IMR-90 (cell line): ENCODE measurements around the gene MRC2. TPM values are rescaled to one million over a fixed set of nuclear protein-coding genes. Genes with fewer than 3 reads are reported as not detected.

Experiments used
- ATAC-seq: fragments of 200-7000 bp; cut with Tn5 transposase; 2 replicates; pipeline ENCODE4 v1.9.1; 2020; ENCODE audit warnings: low read depth, mild to moderate bottlenecking, moderate library complexity
- BruUV-seq: library from RNA; stranded (reverse); fragments of 400-500 nt; replicated peaks from 2 replicates; lab custom pipeline; 2021; lab: Mats Ljungman, UMichigan
- CTCF ChIA-PET: fragments of 300-600 bp; formaldehyde crosslinking; extraction: SDS; loops from one replicate; lab custom pipeline; 2021; ENCODE audit warnings: antibody characterized with exemption; lab: Yijun Ruan, JAX
- POLR2A ChIA-PET: fragments of 300-600 bp; sonication (Branson Sonifier 250); formaldehyde crosslinking; loops from one replicate; lab custom pipeline; 2022; ENCODE audit warnings: antibody characterized with exemption; ENCODE audit not compliant: unreplicated experiment; lab: Charles Lee
- DNase-seq: peaks from one replicate; pipeline ENCODE4 v3.0.0; 2013
- H2AFZ ChIP-seq: replicated peaks from 2 replicates; pipeline ENCODE3; 2013; ENCODE audit warnings: low read length, mild to moderate bottlenecking; ENCODE audit not compliant: poor library complexity
- H2AK5ac ChIP-seq: 2 replicates; pipeline ENCODE4 v1.6.1; 2013; ENCODE audit warnings: low read depth, low read length, inconsistent platforms
- H2AK9ac ChIP-seq: replicated peaks from 2 replicates; pipeline ENCODE3; 2013; ENCODE audit warnings: mild to moderate bottlenecking, low read depth, low read length, moderate library complexity; ENCODE audit not compliant: poor library complexity
- H2BK120ac ChIP-seq: 2 replicates; pipeline ENCODE4 v1.6.1; 2013; ENCODE audit warnings: low read depth, low read length, inconsistent platforms
- H2BK15ac ChIP-seq: 3 replicates; pipeline ENCODE4 v1.6.1; 2013; ENCODE audit warnings: low read depth, low read length, inconsistent platforms
- H2BK20ac ChIP-seq: 2 replicates; pipeline ENCODE4 v1.6.1; 2013; ENCODE audit warnings: low read depth, mild to moderate bottlenecking, inconsistent platforms, low read length, moderate library complexity
- H2BK5ac ChIP-seq: 2 replicates; pipeline ENCODE4 v1.6.1; 2013; ENCODE audit warnings: mild to moderate bottlenecking, low read depth, low read length, inconsistent platforms; ENCODE audit not compliant: poor library complexity, severe bottlenecking
- H3K14ac ChIP-seq: replicated peaks from 2 replicates; pipeline ENCODE4 v1.6.1; 2013; ENCODE audit warnings: low read depth, low read length, inconsistent platforms
- H3K18ac ChIP-seq: 2 replicates; pipeline ENCODE4 v1.6.1; 2013; ENCODE audit warnings: low read depth, low read length, control low read depth
- H3K23ac ChIP-seq: 2 replicates; pipeline ENCODE4 v1.6.1; 2013; ENCODE audit warnings: low read depth, low read length, inconsistent platforms
- H3K27ac ChIP-seq: 2 replicates; pipeline ENCODE4 v1.5.1; 2013; ENCODE audit warnings: mild to moderate bottlenecking, control low read depth, low read length; ENCODE audit not compliant: insufficient read depth
- H3K27me3 ChIP-seq: 2 replicates; pipeline ENCODE4 v1.6.1; 2013; ENCODE audit warnings: low read length; ENCODE audit not compliant: control insufficient read depth, insufficient read depth
- H3K36me3 ChIP-seq: 2 replicates; pipeline ENCODE4 v1.6.1; 2013; ENCODE audit warnings: low read length, mixed read lengths; ENCODE audit not compliant: control insufficient read depth, insufficient read depth
- H3K4ac ChIP-seq: 2 replicates; pipeline ENCODE4 v1.6.1; 2013; ENCODE audit warnings: low read depth, low read length, inconsistent platforms
- H3K4me1 ChIP-seq: 2 replicates; pipeline ENCODE4 v1.6.1; 2013; ENCODE audit warnings: low read length, mixed read lengths; ENCODE audit not compliant: control insufficient read depth, insufficient read depth
- H3K4me2 ChIP-seq: 2 replicates; pipeline ENCODE4 v1.6.1; 2013; ENCODE audit warnings: low read depth, mild to moderate bottlenecking, control low read depth, low read length, moderate library complexity
- H3K4me3 ChIP-seq: 2 replicates; pipeline ENCODE4 v1.5.1; 2013; ENCODE audit warnings: low read depth, mild to moderate bottlenecking, control low read depth, low read length, moderate library complexity; ENCODE audit not compliant: insufficient read depth
- H3K56ac ChIP-seq: 2 replicates; pipeline ENCODE4 v1.6.1; 2013; ENCODE audit warnings: low read length, inconsistent platforms; ENCODE audit not compliant: insufficient read depth; ENCODE audit errors: extremely low read depth
- H3K79me1 ChIP-seq, 2 experiments: 2 replicates each; pipeline ENCODE4 v1.6.1; 2013; ENCODE audit warnings: low read length in 2 of 2, inconsistent platforms in 1 of 2, low read depth in 1 of 2
- H3K9ac ChIP-seq: 2 replicates; pipeline ENCODE4 v1.6.1; 2013; ENCODE audit warnings: low read depth, low read length, control low read depth
- H3K9me1 ChIP-seq: 2 replicates; pipeline ENCODE4 v1.6.1; 2013; ENCODE audit warnings: low read length, inconsistent platforms; ENCODE audit not compliant: insufficient read depth
- H3K9me3 ChIP-seq: 2 replicates; pipeline ENCODE4 v1.6.1; 2013; ENCODE audit warnings: low read length; ENCODE audit not compliant: control insufficient read depth, insufficient read depth
- H4K20me1 ChIP-seq: 2 replicates; pipeline ENCODE4 v1.6.1; 2013; ENCODE audit warnings: low read length, inconsistent platforms; ENCODE audit not compliant: insufficient read depth
- H4K5ac ChIP-seq: 2 replicates; pipeline ENCODE4 v1.6.1; 2013; ENCODE audit warnings: mild to moderate bottlenecking, low read depth, low read length, control low read depth
- H4K8ac ChIP-seq, 2 experiments: 2 replicates each; pipeline ENCODE4 v1.6.1; 2013; ENCODE audit warnings: low read depth in 2 of 2, low read length in 2 of 2, control low read depth in 1 of 2, inconsistent platforms in 1 of 2
- H4K91ac ChIP-seq: 2 replicates; pipeline ENCODE4 v1.6.1; 2013; ENCODE audit warnings: low read depth, low read length, inconsistent platforms; ENCODE audit not compliant: insufficient read depth
- BHLHE40 ChIP-seq: fragments of 150-350 bp; IDR thresholded peaks from 2 replicates; pipeline ENCODE4 v1.6.1; 2016; ENCODE audit warnings: mild to moderate bottlenecking, low read depth, low read length
- CEBPB ChIP-seq: IDR thresholded peaks from 2 replicates; pipeline ENCODE4 v1.6.1; 2012; ENCODE audit warnings: low read depth, low read length, improper control_type of control experiment
- CHD1 ChIP-seq: IDR thresholded peaks from 2 replicates; pipeline ENCODE4 v1.6.1; 2012; ENCODE audit warnings: low read depth, low read length, improper control_type of control experiment
- CTCF ChIP-seq: conservative IDR thresholded peaks from 2 replicates; pipeline ENCODE4 v1.5.1; 2012; ENCODE audit warnings: mild to moderate bottlenecking, low read depth, low read length, improper control_type of control experiment
- FOS ChIP-seq: fragments of 150-350 bp; IDR thresholded peaks from 2 replicates; pipeline ENCODE4 v1.6.1; 2016; ENCODE audit warnings: low read depth, low read length
- MAFK ChIP-seq: IDR thresholded peaks from 2 replicates; pipeline ENCODE4 v1.6.1; 2012; ENCODE audit warnings: low read depth, low read length, improper control_type of control experiment
- MAZ ChIP-seq: IDR thresholded peaks from 2 replicates; pipeline ENCODE4 v1.6.1; 2012; ENCODE audit warnings: low read depth, mild to moderate bottlenecking, low read length, improper control_type of control experiment, moderate library complexity, borderline replicate concordance
- MXI1 ChIP-seq: IDR thresholded peaks from 2 replicates; pipeline ENCODE4 v1.6.1; 2012; ENCODE audit warnings: low read depth, mild to moderate bottlenecking, low read length, moderate library complexity, borderline replicate concordance
- NFE2L2 ChIP-seq: fragments of 150-350 bp; IDR thresholded peaks from 2 replicates; pipeline ENCODE4 v1.6.1; 2016; ENCODE audit warnings: low read depth, mild to moderate bottlenecking, low read length
- POLR2A ChIP-seq: IDR thresholded peaks from 2 replicates; pipeline ENCODE4 v1.6.1; 2012; ENCODE audit warnings: mild to moderate bottlenecking, low read depth, low read length
- RAD21 ChIP-seq: IDR thresholded peaks from 2 replicates; pipeline ENCODE4 v1.6.1; 2012; ENCODE audit warnings: low read length, improper control_type of control experiment
- RCOR1 ChIP-seq: IDR thresholded peaks from 2 replicates; pipeline ENCODE4 v1.6.1; 2012; ENCODE audit warnings: mild to moderate bottlenecking, low read length, improper control_type of control experiment; ENCODE audit not compliant: insufficient replicate concordance
- RFX5 ChIP-seq: IDR thresholded peaks from 2 replicates; pipeline ENCODE4 v1.8.0; 2012; ENCODE audit warnings: low read depth, mild to moderate bottlenecking, low read length, moderate library complexity
- SMC3 ChIP-seq: fragments of 150-350 bp; IDR thresholded peaks from 2 replicates; pipeline ENCODE4 v1.6.1; 2016; ENCODE audit warnings: low read depth, mild to moderate bottlenecking, antibody characterized with exemption, low read length, moderate library complexity
- USF2 ChIP-seq: fragments of 150-350 bp; IDR thresholded peaks from 2 replicates; pipeline ENCODE4 v1.6.1; 2017; ENCODE audit warnings: mild to moderate bottlenecking, antibody characterized with exemption, low read length, low read depth
- WGBS, 2 experiments: methylation state at CpG; one replicate each; pipeline versions ENCODE4 v1.1.5 to v1.1.7; 2013; ENCODE audit warnings: missing lambda C conversion rate in 2 of 2; ENCODE audit not compliant: insufficient read length in 1 of 2; ENCODE audit errors: extremely low coverage in 2 of 2; 5-methylcytosine and 5-hydroxymethylcytosine counted together
- dilution Hi-C: fragments of 300-500 bp; cut with HindIII; formaldehyde crosslinking; loops from one replicate; pipeline ENCODE4 v1.14.3; 2018; ENCODE audit warnings: low sequenced_read_pairs; ENCODE audit not compliant: unreplicated experiment
- in situ Hi-C: fragments of 300-500 bp; cut with MboI; formaldehyde crosslinking; loops from 3 replicates; pipeline ENCODE4 v1.14.3; 2019; ENCODE audit warnings: low sequenced_read_pairs, inconsistent platforms, mixed read lengths
- intact Hi-C: fragments of 100-400 bp; cut with micrococcal nuclease; formaldehyde crosslinking; loops from 2 replicates; pipeline ENCODE4 v1.10.0; 2022
- polyA plus RNA-seq, 3 experiments: library from polyadenylated mRNA; depleted of rRNA; stranded (reverse); fragments of >200 nt; gene quantifications; 2 replicates each; pipeline ENCODE4 v1.2.3, GENCODE V29; 2012; ENCODE audit warnings: low replicate concordance in 1 of 3
- total RNA-seq: library from RNA; depleted of rRNA; stranded (reverse); fragments of >200 nt; gene quantifications from 2 replicates; pipeline ENCODE4 v1.2.3, GENCODE V29; 2012
- TF ChIP-seq, protein P1 (sequence below): fragments of 150-350 bp; IDR thresholded peaks from 2 replicates; pipeline ENCODE4 v1.6.1; 2016; ENCODE audit warnings: low read depth, mild to moderate bottlenecking, low read length, moderate library complexity, borderline replicate concordance

Gene MRC2
- total and polyA plus RNA-seq, 2 of the 4 experiments (the other 2 are of a cell fraction) = 39.3 to 137 TPM

DNA sequence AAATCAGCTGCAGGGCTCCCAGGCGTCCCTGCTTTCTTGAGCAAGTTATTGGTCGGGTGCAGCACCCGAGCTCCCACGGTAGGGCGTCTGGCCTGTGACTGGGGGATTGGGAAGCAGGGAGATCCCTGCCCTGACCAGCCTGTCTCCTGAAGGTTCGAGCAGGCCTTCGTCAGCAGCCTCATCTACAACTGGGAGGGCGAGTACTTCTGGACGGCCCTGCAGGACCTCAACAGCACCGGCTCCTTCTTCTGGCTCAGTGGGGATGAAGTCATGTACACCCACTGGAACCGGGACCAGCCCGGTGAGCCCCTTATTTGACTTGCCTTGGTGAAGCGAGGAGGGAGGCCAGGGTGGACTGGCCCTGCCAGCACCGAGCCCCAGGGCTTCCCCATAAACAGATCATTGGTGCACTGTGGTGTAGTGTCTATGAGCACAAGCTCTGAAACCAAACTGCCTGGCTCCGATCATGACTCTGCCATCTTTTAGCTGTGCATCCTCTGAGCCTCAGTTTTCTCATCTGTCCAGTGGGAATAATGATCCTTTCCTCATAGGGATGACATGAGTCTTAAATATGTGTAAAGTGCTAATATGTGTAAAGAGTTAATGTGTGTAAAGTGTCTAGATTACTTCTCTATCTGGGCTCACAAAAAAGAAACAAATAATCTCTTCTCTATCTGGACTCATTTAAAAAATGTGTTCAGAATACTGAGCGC is 48.9 kb downstream of the MRC2 start:
- POLR2A ChIA-PET = no interaction called here
- Histone ChIP-seq H3K56ac (no peak overlapping the region), H3K4ac (no peak overlapping the region), H3K79me1 (peaks cover 2 to 25% of the 10 kb centered on the region in 2 experiments), H2AK9ac (no peak overlapping the region), H3K36me3 (peaks cover 85% of the 10 kb centered on the region), H3K23ac (no peak overlapping the region), H3K9ac (no peak overlapping the region), H2BK120ac (no peak overlapping the region), H2AFZ (no peak overlapping the region), H3K4me3 (no peak overlapping the region), H4K8ac (no peak overlapping the region), H3K14ac (no peak overlapping the region), H3K27ac (no peak overlapping the region), H4K5ac (no peak overlapping the region), H3K27me3 (no peaks in the 10 kb centered on the region), H2BK15ac (no peak overlapping the region), H3K9me3 (no peaks in the 10 kb centered on the region), H4K20me1 (peaks cover 5% of the 10 kb centered on the region), H3K9me1 (no peaks in the 10 kb centered on the region), H2BK5ac (no peak overlapping the region), H2BK20ac (no peak overlapping the region), H4K91ac (no peak overlapping the region), H3K4me1 (no peaks in the 10 kb centered on the region), H3K18ac (no peak overlapping the region), H3K4me2 (no peak overlapping the region), H2AK5ac (no peak overlapping the region)
- BruUV-seq = no TSS peak
- intact Hi-C loops = no loop called here
- DNase-seq = no peak
- no peak for ATAC-seq
- TF ChIP-seq CHD1 (no peak), CTCF (no peak), MXI1 (no peak), RAD21 (no peak), SMC3 (no peak), FOS (no peak), POLR2A (no peak), BHLHE40 (no peak), NFE2L2 (no peak), USF2 (no peak), RCOR1 (no peak), CEBPB (no peak), RFX5 (no peak), MAFK (no peak), MAZ (no peak)
- TF ChIP-seq, protein P1, sequence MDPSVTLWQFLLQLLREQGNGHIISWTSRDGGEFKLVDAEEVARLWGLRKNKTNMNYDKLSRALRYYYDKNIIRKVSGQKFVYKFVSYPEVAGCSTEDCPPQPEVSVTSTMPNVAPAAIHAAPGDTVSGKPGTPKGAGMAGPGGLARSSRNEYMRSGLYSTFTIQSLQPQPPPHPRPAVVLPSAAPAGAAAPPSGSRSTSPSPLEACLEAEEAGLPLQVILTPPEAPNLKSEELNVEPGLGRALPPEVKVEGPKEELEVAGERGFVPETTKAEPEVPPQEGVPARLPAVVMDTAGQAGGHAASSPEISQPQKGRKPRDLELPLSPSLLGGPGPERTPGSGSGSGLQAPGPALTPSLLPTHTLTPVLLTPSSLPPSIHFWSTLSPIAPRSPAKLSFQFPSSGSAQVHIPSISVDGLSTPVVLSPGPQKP = no peak
- WGBS, 2 experiments = 100% methylated on average over 8 of the region's 16 CpGs; no CpG with 5 or more reads in 1 of the 2 experiments
- dilution Hi-C loops = no loop called here
- in situ Hi-C loops = no loop called here
- CTCF ChIA-PET = no interaction called here
